ENCODE results near the gene WHRN. TPM values are rescaled to one million over a fixed set of nuclear protein-coding genes. Genes with fewer than 3 reads are reported as not detected.

Gene WHRN
- total RNA-seq, 4 donors from 2014 or later: 5.4 to 23.6 (median 8.5) TPM

DNA sequence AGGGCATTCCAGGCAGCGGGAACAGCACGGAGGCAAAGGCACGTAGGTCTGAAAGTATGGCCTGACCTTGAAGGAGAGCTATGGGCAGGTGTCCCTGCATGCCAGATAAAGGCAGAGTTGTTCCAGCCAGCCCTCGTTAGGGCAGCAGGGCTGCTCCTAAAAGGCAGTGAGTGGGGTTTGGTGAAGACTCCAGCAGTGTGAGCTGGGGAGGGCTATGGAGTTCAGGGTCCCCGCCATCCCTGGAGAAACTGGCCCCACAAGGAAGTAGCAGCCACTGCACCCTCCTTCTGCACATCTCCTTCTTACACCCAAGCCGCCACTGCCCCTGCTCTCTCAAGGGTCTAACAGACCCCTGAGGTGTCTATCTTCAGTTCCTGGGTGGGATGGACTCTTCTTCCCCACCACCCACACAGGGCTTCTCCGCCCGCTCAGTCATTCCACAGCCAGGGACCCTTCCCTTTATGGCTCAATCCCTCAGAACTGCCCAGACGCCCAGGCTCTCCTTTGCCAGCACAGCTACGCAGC, 118.8 kb downstream of the WHRN start:
- H3K36me3 ChIP-seq: no peaks in the 10 kb centered on the region
- TF ChIP-seq EP300 (IDR thresholded peaks at IDR 0.05; ENCODE audit: low read depth): no peak
- no peak for TF ChIP-seq POLR2A (IDR thresholded peaks at IDR 0.05)
- TF ChIP-seq POLR2AphosphoS5 (IDR thresholded peaks at IDR 0.05): no peak
- TF ChIP-seq, protein P1, sequence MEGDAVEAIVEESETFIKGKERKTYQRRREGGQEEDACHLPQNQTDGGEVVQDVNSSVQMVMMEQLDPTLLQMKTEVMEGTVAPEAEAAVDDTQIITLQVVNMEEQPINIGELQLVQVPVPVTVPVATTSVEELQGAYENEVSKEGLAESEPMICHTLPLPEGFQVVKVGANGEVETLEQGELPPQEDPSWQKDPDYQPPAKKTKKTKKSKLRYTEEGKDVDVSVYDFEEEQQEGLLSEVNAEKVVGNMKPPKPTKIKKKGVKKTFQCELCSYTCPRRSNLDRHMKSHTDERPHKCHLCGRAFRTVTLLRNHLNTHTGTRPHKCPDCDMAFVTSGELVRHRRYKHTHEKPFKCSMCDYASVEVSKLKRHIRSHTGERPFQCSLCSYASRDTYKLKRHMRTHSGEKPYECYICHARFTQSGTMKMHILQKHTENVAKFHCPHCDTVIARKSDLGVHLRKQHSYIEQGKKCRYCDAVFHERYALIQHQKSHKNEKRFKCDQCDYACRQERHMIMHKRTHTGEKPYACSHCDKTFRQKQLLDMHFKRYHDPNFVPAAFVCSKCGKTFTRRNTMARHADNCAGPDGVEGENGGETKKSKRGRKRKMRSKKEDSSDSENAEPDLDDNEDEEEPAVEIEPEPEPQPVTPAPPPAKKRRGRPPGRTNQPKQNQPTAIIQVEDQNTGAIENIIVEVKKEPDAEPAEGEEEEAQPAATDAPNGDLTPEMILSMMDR (IDR thresholded peaks at IDR 0.05): no peak
- H3K9me3 ChIP-seq: no peaks in the 10 kb centered on the region
- in situ Hi-C loops (cut with MboI; ENCODE audit: low pct_ligation_motif_present in 1 of 4, low pct_unique_long_range_greater_than_20kb in 1 of 4, low sequenced_read_pairs in 3 of 4) (no loop called here), intact Hi-C loops (cut with DNase I; ENCODE audit: low total_unique reads) (no loop called here)
- H3K27me3 ChIP-seq: no peaks in the 10 kb centered on the region
- peaks cover 39 to 89% (median 78%) of the 10 kb centered on the region in 4 donors for H3K4me1 ChIP-seq
- no peak for DNase-seq
- H3K4me3 ChIP-seq: peak overlapping the region; percentile 10 to 59 (median 42)
- WGBS, 2 donors (ENCODE audit: low coverage in 1 of 2): 41 to 42% methylated on average over 5 to 10 of the region's 10 CpGs
- H3K27ac ChIP-seq: peak overlapping the region; percentile 86 to 91 (median 90)

DNA sequence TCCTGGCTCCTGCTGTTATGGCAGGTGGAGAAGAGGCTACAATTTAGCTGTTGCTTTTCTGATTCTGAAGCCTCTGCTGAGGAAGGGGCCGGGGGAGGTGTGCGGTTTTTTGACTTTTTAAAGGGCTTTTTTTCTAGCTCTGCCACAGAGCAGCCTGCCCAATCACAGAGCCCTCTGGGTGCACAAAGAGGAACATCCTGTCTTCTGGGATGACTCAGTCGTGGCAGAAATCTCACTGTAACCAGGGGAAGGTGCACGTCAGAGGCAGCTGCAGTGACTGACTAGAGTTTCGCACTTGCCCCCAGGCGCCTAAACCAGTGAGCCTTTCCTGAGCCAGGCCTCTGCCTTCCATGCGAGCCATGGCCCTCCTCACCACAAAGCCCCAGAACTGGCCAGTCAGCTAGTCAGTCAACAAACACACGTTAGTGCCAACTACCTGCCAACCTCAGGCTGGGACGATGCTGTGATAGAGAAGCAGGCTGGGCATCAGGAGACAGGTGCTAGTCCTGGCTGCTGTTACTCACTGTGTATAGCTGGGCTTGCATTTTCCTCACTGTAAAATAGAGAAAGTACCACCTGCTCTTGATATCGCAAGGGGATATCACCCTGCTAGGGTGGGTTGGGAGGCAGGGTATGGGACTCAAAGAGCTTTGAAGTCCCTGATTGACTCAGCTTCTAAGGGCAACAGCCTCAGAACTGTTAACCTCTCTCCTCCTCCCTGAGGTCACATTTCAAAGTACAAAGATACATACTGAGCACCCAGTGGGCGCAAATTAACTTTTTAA, 119.7 kb downstream of the WHRN start:
- intact Hi-C loops (cut with DNase I; ENCODE audit: low total_unique reads): no loop called here

DNA sequence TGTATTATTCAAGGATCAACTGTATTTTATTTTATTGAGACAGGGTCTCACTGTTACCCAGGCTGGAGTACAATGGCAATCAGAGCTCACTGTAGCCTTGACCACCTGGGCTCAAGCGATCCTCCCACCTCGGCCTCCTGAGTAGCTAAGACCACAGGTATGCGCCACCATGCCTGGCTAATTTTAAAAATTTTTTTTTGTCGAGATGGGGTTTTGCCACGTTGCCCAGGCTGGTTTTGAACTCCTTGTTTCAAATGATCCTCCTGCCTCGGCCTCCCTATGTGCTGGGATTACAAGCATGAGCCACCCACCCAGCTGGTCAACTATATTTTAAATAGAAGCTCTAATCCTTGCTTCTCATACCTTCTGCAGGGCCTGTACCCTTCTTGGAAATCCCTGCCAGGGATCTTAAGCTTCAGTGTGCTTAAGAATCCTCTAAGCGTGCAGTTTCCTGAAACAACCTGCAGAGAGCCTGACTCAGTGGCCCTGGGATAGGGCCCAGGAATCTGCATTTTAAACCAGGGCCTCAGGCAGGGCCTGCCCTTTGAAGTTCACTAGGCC, 120.4 kb downstream of the WHRN start:
- H3K4me1 ChIP-seq: peaks cover 39 to 75% (median 65%) of the 10 kb centered on the region in 4 donors
- intact Hi-C loops (cut with DNase I; ENCODE audit: low total_unique reads) (no loop called here), in situ Hi-C loops (cut with MboI; ENCODE audit: low pct_ligation_motif_present in 1 of 4, low pct_unique_long_range_greater_than_20kb in 1 of 4, low sequenced_read_pairs in 3 of 4) (no loop called here)
- no peak for DNase-seq
- H3K4me3 ChIP-seq: peak overlapping the region in 1 of 4 donors; percentile 59
- peaks cover 0 to 12% (median 3%) of the 10 kb centered on the region in 4 donors for H3K36me3 ChIP-seq
- H3K9me3 ChIP-seq: no peaks in the 10 kb centered on the region
- no peak for TF ChIP-seq EP300 (IDR thresholded peaks at IDR 0.05; ENCODE audit: low read depth)
- TF ChIP-seq POLR2A (IDR thresholded peaks at IDR 0.05): no peak
- TF ChIP-seq, protein P1 (IDR thresholded peaks at IDR 0.05): no peak
- no peak for TF ChIP-seq POLR2AphosphoS5 (IDR thresholded peaks at IDR 0.05)
- no peaks in the 10 kb centered on the region for H3K27me3 ChIP-seq
- peak overlapping the region; percentile 86 to 91 (median 90) for H3K27ac ChIP-seq
- WGBS, 2 donors (ENCODE audit: low coverage in 1 of 2): 51 to 73% methylated on average over 5 to 7 of the region's 7 CpGs

More for the DNA sequence above, 119.7 kb downstream of the WHRN start:
- DNase-seq: peak; percentile 89
- H3K27ac ChIP-seq: peak overlapping the region; percentile 86 to 91 (median 90)
- peaks cover 0 to 5% (median 0%) of the 10 kb centered on the region in 4 donors for H3K36me3 ChIP-seq
- peak overlapping the region in 3 of 4 donors; percentile 39 to 59 (median 46) for H3K4me3 ChIP-seq
- H3K27me3 ChIP-seq: no peaks in the 10 kb centered on the region
- TF ChIP-seq POLR2AphosphoS5 (IDR thresholded peaks at IDR 0.05): peak; percentile 85 to 91 (median 89)
- TF ChIP-seq, protein P1 (IDR thresholded peaks at IDR 0.05): no peak
- peak; percentile 83 for TF ChIP-seq POLR2A (IDR thresholded peaks at IDR 0.05)
- peak; percentile 8 for TF ChIP-seq EP300 (IDR thresholded peaks at IDR 0.05; ENCODE audit: low read depth)
- H3K9me3 ChIP-seq: no peaks in the 10 kb centered on the region
- H3K4me1 ChIP-seq: peaks cover 39 to 82% (median 70%) of the 10 kb centered on the region in 4 donors
- WGBS, 2 donors (ENCODE audit: low coverage in 1 of 2): 52 to 72% methylated on average over 3 to 11 of the region's 11 CpGs
- in situ Hi-C loops (cut with MboI; ENCODE audit: low pct_ligation_motif_present in 1 of 4, low pct_unique_long_range_greater_than_20kb in 1 of 4, low sequenced_read_pairs in 3 of 4): no loop called here

DNA sequence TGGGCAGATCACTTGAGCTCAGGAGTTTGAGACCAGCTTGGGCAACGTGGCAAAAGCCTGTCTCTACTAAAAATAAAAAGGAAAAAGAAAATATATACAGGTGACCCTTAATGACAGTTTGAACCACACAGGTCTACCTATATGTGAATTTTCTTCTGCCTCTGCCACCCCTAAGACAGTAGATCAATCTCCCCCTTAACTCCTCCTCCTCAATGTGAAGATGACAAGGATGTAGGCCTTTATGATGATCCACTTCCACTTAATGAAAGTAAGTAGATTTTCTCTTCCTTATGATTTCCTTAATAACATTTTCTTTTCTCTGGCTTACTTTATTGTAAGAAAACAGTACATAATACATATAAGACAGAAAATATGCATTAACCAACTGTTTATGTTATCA, 120.9 kb downstream of the WHRN start:
- in situ Hi-C loops (cut with MboI; ENCODE audit: low pct_ligation_motif_present in 1 of 4, low pct_unique_long_range_greater_than_20kb in 1 of 4, low sequenced_read_pairs in 3 of 4): no loop called here
- intact Hi-C loops (cut with DNase I; ENCODE audit: low total_unique reads): no loop called here
- WGBS, 2 donors (ENCODE audit: low coverage in 1 of 2): 50% methylated on average over 1 of the region's 1 CpG
- H3K9me3 ChIP-seq: no peaks in the 10 kb centered on the region
- peak overlapping the region; percentile 86 to 91 (median 90) for H3K27ac ChIP-seq
- H3K27me3 ChIP-seq: no peaks in the 10 kb centered on the region
- H3K4me3 ChIP-seq: peak overlapping the region in 1 of 4 donors; percentile 59
- no peak for DNase-seq
- H3K4me1 ChIP-seq: peaks cover 35 to 69% (median 60%) of the 10 kb centered on the region in 4 donors
- peaks cover 0 to 16% (median 6%) of the 10 kb centered on the region in 4 donors for H3K36me3 ChIP-seq
- TF ChIP-seq, protein P1 (IDR thresholded peaks at IDR 0.05): no peak
- no peak for TF ChIP-seq POLR2A (IDR thresholded peaks at IDR 0.05)
- no peak for TF ChIP-seq POLR2AphosphoS5 (IDR thresholded peaks at IDR 0.05)
- no peak for TF ChIP-seq EP300 (IDR thresholded peaks at IDR 0.05; ENCODE audit: low read depth)

All from transverse colon (tissue), 4 donors.